ENCODE results near the gene USP32.

- TF ChIP-seq CTCF (IDR thresholded peaks at IDR 0.05) (no peak), POLR2A (IDR thresholded peaks at IDR 0.05) (no peak)
Observed at GRCh38 chr17:60137731-60138130, 254.2 kb downstream of the USP32 start.
